Spleen (tissue), 11 donors: ENCODE results near the gene NOS1AP. TPM values are rescaled to one million over a fixed set of nuclear protein-coding genes. Genes with fewer than 3 reads are reported as not detected.

ENCODE experiments used
- DNase-seq: peaks from one replicate; pipeline ENCODE4 v3.0.0-alpha.2; 2020
- H3K27ac ChIP-seq, 8 donors: fragments of 200-600 bp; sonication (generic) in 7 of 8; 1 replicate in 4 of 8; 2 replicates in 4 of 8; pipeline versions ENCODE4 v1.5.0 to v1.8.0; 2016 to 2021; ENCODE audit warnings: inconsistent platforms in 4 of 8, mild to moderate bottlenecking in 4 of 8, moderate library complexity in 1 of 8
- H3K27me3 ChIP-seq, 7 donors: fragments of 200-600 bp; sonication (generic) in 6 of 7; replicated peaks in 1 of 7; 1 replicate in 4 of 7; 2 replicates in 3 of 7; pipeline versions ENCODE4 v1.5.0 to v1.8.0; 2016 to 2021; ENCODE audit warnings: inconsistent platforms in 3 of 7, mild to moderate bottlenecking in 1 of 7
- H3K36me3 ChIP-seq, 6 donors: fragments of 200-600 bp; sonication (generic) in 5 of 6; 1 replicate in 4 of 6; 2 replicates in 2 of 6; pipeline versions ENCODE4 v1.5.0 to v1.8.0; 2016 to 2021; ENCODE audit warnings: inconsistent platforms in 2 of 6
- H3K4me1 ChIP-seq, 6 donors: fragments of 200-600 bp; sonication (generic) in 5 of 6; 1 replicate in 3 of 6; 2 replicates in 3 of 6; pipeline versions ENCODE4 v1.5.0 to v1.8.0; 2016 to 2021; ENCODE audit warnings: inconsistent platforms in 3 of 6
- H3K4me3 ChIP-seq, 8 donors: fragments of 200-600 bp; sonication (generic) in 7 of 8; 1 replicate in 4 of 8; 2 replicates in 4 of 8; pipeline versions ENCODE4 v1.5.0 to v1.8.0; 2016 to 2021; ENCODE audit warnings: inconsistent platforms in 4 of 8, mild to moderate bottlenecking in 4 of 8, moderate library complexity in 2 of 8
- H3K9me3 ChIP-seq, 8 donors: fragments of 200-600 bp; sonication (generic) in 7 of 8; 1 replicate in 4 of 8; 2 replicates in 4 of 8; pipeline versions ENCODE4 v1.5.0 to v1.8.0; 2016 to 2021; ENCODE audit warnings: inconsistent platforms in 4 of 8
- POLR2A ChIP-seq, 3 donors: fragments of 450-650 bp; IDR thresholded peaks; one replicate each; pipeline ENCODE4 v1.5.1; 2017; ENCODE audit warnings: antibody characterized with exemption in 3 of 3, mild to moderate bottlenecking in 1 of 3
- POLR2AphosphoS5 ChIP-seq, 3 donors: sonication (generic); formaldehyde crosslinking; IDR thresholded peaks; one replicate each; pipeline ENCODE4 v1.5.1; 2017; ENCODE audit warnings: antibody characterized with exemption in 3 of 3
- WGBS, 5 donors: extraction: QIAGEN DNeasy Blood & Tissue Kit in 3 of 5; methylation state at CpG; one replicate each; pipeline versions ENCODE4 v1.1.5 to v1.1.7; 2013 to 2018; 5-methylcytosine and 5-hydroxymethylcytosine counted together
- intact Hi-C: fragments of 100-400 bp; cut with DNase I; formaldehyde crosslinking; loops from one replicate; pipeline ENCODE4 v1.15.0; 2023; ENCODE audit warnings: low total_unique reads
- polyA plus RNA-seq, 3 donors: library from polyadenylated mRNA; stranded (reverse); fragments of 200-250 nt; gene quantifications; one replicate each; pipeline ENCODE4 v1.2.1, GENCODE V29; 2013
- total RNA-seq, 7 donors: library from RNA; depleted of rRNA in 3 of 7; stranded (reverse); fragments of >200 nt in 3 of 7; fragmentation: NEBNext Ultra II Directional in 4 of 7; extraction: Animal tissue kit (Norgen Biotek cat#: 25700) in 4 of 7; gene quantifications; one replicate each; pipeline versions ENCODE4 v1.1.0 to v1.2.1, GENCODE V29; 2016 to 2021
- TF ChIP-seq, protein P1 (sequence below), 11 experiments: fragments of 200-600 bp in 7 of 11; fragments of 450-650 bp in 4 of 11; sonication (generic) in 4 of 11; IDR thresholded peaks in 8 of 11; conservative IDR thresholded peaks in 3 of 11; 1 replicate in 7 of 11; 2 replicates in 4 of 11; pipeline versions ENCODE4 v1.4.0 to v1.8.0; 2016 to 2021; ENCODE audit warnings: antibody characterized with exemption in 11 of 11, inconsistent platforms in 4 of 11, mild to moderate bottlenecking in 1 of 11
- donor health status: healthy with polysubstance abuse.
- donor health status: DM: no; HTN: no; CAD: no; lungs with moderate emphysema.
- donor health status: DM: no; HTN: no; CAD: no.
- donor health status: Bipolar disorder and iron deficiency.
- donor health status: healthy.
- donor health status: DM: no; HTN: no; CAD: no.
- donor health status: DM: yes; HTN: yes; CAD: no.

The NOS1AP gene
- total and polyA plus RNA-seq, 10 donors = 0.16 to 1.7 (median 0.60) TPM; not detected in 2

DNA sequence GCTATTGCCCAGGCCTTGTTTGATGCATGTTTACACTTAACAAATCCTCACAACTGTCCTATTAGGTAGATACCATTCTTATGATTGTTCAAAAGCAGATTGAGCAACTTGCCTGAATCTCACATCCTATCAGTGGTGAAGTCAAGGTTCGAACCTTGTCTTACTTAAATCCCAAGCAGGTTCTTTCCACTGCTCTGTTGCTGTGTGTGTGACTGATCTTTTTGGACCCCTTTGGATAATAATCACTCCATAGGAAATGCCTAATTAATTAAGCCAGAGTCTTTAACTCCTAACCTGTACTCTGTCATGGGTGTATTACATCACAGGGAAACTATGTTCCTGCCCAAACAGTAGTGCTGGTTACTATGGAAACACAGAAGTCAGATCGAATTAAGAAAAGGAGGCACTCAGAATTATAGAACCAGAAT is 222.9 kb downstream of the NOS1AP start:
- intact Hi-C loops = no loop called here
- no peak for DNase-seq
- 72 to 82% (median 78%) methylated on average over 2 of the region's 2 CpGs for WGBS, 5 donors
- H3K4me1 ChIP-seq = no peaks in the 10 kb centered on the region
- H3K27ac ChIP-seq = no peak overlapping the region
- TF ChIP-seq POLR2AphosphoS5 (IDR thresholded peaks at IDR 0.05) (no peak), POLR2A (IDR thresholded peaks at IDR 0.05) (no peak)
- TF ChIP-seq, protein P1, sequence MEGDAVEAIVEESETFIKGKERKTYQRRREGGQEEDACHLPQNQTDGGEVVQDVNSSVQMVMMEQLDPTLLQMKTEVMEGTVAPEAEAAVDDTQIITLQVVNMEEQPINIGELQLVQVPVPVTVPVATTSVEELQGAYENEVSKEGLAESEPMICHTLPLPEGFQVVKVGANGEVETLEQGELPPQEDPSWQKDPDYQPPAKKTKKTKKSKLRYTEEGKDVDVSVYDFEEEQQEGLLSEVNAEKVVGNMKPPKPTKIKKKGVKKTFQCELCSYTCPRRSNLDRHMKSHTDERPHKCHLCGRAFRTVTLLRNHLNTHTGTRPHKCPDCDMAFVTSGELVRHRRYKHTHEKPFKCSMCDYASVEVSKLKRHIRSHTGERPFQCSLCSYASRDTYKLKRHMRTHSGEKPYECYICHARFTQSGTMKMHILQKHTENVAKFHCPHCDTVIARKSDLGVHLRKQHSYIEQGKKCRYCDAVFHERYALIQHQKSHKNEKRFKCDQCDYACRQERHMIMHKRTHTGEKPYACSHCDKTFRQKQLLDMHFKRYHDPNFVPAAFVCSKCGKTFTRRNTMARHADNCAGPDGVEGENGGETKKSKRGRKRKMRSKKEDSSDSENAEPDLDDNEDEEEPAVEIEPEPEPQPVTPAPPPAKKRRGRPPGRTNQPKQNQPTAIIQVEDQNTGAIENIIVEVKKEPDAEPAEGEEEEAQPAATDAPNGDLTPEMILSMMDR (IDR thresholded peaks at IDR 0.05 in 8 of 11, conservative IDR thresholded peaks at IDR 0.05 in 3 of 11) = no peak
- no peaks in the 10 kb centered on the region for H3K9me3 ChIP-seq
- H3K36me3 ChIP-seq = no peaks in the 10 kb centered on the region
- no peak overlapping the region for H3K4me3 ChIP-seq
- peaks cover 0 to 4% (median 4%) of the 10 kb centered on the region in 7 donors for H3K27me3 ChIP-seq

DNA sequence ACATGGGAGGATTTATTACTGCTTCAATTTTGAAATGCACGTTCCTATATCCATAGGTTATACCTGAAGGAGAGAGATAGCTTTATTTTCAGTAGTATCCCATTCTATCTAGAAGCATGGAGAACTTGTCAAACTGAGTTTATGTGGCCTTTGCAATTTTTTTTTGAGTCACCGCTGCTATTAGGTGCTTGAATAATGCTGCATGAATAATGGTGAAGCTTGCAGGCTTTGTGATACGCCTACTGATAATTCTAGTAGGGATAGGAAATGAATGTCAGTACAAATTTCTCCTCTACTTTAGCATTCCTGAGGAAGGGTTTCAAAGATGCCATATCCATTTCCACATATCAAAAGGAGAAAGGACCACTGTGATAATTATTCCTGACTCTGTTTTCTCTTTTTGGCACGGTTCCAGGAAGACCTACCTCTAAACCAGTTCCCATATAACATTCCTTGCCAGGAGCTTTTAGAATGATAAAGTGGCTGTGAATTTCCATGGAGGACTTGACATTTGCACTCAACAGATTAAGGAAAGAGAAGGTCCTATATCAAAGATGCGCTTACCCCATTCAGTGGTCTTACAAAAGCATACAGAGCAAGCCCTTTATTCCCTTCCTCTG is 223.7 kb downstream of the NOS1AP start:
- H3K27ac ChIP-seq = no peak overlapping the region
- H3K9me3 ChIP-seq = no peaks in the 10 kb centered on the region
- TF ChIP-seq POLR2AphosphoS5 (IDR thresholded peaks at IDR 0.05) = no peak
- TF ChIP-seq, protein P1 (IDR thresholded peaks at IDR 0.05 in 8 of 11, conservative IDR thresholded peaks at IDR 0.05 in 3 of 11) = no peak
- TF ChIP-seq POLR2A (IDR thresholded peaks at IDR 0.05) = no peak
- H3K4me1 ChIP-seq = no peaks in the 10 kb centered on the region
- DNase-seq = no peak
- no peaks in the 10 kb centered on the region for H3K36me3 ChIP-seq
- intact Hi-C loops = no loop called here
- 67 to 90% (median 72%) methylated on average over 5 of the region's 5 CpGs for WGBS, 5 donors
- no peak overlapping the region for H3K4me3 ChIP-seq
- peaks cover 0 to 7% (median 0%) of the 10 kb centered on the region in 7 donors for H3K27me3 ChIP-seq

DNA sequence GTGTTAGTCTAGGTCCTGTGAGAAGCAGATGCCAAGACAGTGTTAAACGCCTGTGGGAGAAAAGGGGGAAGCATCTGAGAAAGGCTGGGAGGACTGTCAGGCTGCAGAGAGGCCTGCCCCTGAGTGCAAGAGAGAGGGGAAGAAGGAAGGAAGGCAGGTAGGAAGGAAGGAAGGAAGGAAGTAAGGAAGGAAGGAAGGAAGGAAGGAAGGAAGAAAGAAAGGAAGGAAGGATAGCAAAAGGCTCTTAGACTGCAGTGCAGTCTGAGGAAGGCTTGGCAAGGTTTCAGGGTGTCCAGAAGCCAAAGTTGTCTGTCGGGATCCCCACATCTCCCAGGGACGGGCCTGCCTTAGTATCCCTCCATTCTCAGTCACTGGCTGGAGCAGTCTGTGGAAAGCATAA is 224.5 kb downstream of the NOS1AP start:
- peaks cover 0 to 11% (median 0%) of the 10 kb centered on the region in 7 donors for H3K27me3 ChIP-seq
- no peak for DNase-seq
- H3K27ac ChIP-seq = no peak overlapping the region
- TF ChIP-seq, protein P1 (IDR thresholded peaks at IDR 0.05 in 8 of 11, conservative IDR thresholded peaks at IDR 0.05 in 3 of 11) = no peak
- TF ChIP-seq POLR2AphosphoS5 (IDR thresholded peaks at IDR 0.05) = no peak
- no peak for TF ChIP-seq POLR2A (IDR thresholded peaks at IDR 0.05)
- no peaks in the 10 kb centered on the region for H3K9me3 ChIP-seq
- H3K4me3 ChIP-seq = no peak overlapping the region
- intact Hi-C loops = no loop called here
- 69 to 88% (median 78%) methylated on average over 3 of the region's 3 CpGs for WGBS, 5 donors
- no peaks in the 10 kb centered on the region for H3K4me1 ChIP-seq
- no peaks in the 10 kb centered on the region for H3K36me3 ChIP-seq

DNA sequence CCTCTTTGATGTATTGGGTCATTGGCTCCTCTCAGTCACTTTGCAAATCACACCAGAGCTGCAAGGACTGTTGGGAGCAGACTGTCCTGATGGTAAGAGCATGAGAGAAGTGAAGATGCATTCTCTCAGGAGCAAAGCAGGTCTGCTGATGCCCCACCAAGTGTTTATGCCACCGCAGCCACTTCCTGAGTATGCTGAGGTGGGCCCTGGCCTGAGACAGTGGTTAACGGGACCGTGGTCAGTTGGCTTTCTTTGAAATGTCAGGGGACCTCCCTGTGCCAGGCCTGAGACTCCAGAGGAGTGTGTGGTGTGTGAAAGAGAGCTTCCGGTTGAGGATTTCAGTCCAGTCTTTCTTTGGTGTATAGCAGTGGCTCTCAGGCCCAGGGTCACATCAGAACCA is 227.7 kb downstream of the NOS1AP start:
- H3K9me3 ChIP-seq = peaks cover 0 to 11% (median 0%) of the 10 kb centered on the region in 8 donors
- TF ChIP-seq, protein P1 (IDR thresholded peaks at IDR 0.05 in 8 of 11, conservative IDR thresholded peaks at IDR 0.05 in 3 of 11) = no peak
- TF ChIP-seq POLR2AphosphoS5 (IDR thresholded peaks at IDR 0.05) = no peak
- peaks cover 0 to 11% (median 0%) of the 10 kb centered on the region in 7 donors for H3K27me3 ChIP-seq
- WGBS, 5 donors = 58 to 83% (median 66%) methylated on average over 4 of the region's 4 CpGs
- intact Hi-C loops = no loop called here
- H3K4me3 ChIP-seq = no peak overlapping the region
- DNase-seq = no peak
- no peaks in the 10 kb centered on the region for H3K4me1 ChIP-seq
- no peaks in the 10 kb centered on the region for H3K36me3 ChIP-seq
- no peak overlapping the region for H3K27ac ChIP-seq
